Measurements from ENCODE around the gene GFOD2. TPM values are rescaled to one million over a fixed set of nuclear protein-coding genes. Genes with fewer than 3 reads are reported as not detected.

GFOD2 gene
- total and polyA plus RNA-seq, 2 experiments from 2014 or later, result 9.8 to 12.4 TPM

DNA sequence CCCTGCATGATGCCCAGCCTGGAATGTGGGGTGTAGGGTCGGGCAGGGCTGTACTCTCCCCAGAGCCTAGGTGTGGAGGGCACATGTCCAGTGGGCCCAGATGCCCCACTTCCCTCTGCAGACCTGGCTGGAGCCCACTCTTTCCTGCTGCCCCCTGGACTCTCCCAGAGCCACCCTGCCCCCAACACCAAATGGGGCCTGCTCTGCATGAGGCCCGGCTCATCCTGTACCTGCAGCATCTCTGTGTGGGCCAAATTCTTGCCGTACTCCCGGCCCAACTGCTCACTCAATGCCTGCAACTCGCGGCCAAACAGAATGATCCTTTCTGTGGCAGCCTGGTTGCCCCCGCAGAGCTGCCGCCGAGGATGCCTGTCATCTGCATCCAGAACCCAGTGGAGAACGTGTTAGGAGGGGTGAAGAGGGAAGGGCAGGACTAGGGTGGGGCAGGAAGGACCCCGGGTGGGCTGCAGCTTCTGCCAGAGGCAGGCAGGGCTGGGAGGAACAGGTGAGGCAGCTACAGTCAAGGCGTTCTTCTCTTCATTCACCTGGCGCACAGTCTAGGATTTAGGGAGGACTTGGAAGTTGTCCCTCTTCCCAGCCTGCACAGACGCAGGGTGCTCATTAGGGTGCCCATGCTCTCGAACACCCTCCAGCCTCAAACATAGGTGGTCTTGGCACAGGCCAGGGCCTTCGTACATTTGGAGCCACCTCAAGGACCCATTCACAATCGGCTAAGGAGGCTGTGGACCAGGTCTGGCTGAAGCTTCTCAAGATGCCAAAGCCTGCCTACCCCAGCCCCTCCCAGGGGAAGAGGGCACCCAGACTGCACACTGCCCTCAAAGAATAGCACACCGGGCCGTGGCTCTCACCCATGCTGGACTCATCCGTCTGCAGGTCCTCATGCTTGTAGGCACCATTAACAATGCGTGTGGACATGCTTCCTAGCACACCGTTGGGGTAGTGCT is 8.7 kb upstream of the GFOD2 start:
- no peak overlapping the region for H3K4me3 ChIP-seq
- H3K4me2 ChIP-seq, result no peak overlapping the region
- H3K9me3 ChIP-seq (ENCODE audit: low read depth), result no peaks in the 10 kb centered on the region
- H3K36me3 ChIP-seq (replicated peaks; ENCODE audit: insufficient read depth, low read depth), result no peaks in the 10 kb centered on the region
- 95% methylated on average over 21 of the region's 22 CpGs for whole genome bisulfite sequencing (ENCODE audit: low lambda C conversion rate, missing lambda C conversion rate)
- no peaks in the 10 kb centered on the region for H3K9me2 ChIP-seq (replicated peaks; ENCODE audit: insufficient read depth)
- no peak for DNase-seq (ENCODE audit: low spot score)
- no peaks in the 10 kb centered on the region for H4K20me1 ChIP-seq (ENCODE audit: insufficient read depth, poor library complexity, severe bottlenecking)
- no peak overlapping the region for H2AFZ ChIP-seq
- H3K4me1 ChIP-seq (ENCODE audit: insufficient read depth), result no peaks in the 10 kb centered on the region
- H3K27ac ChIP-seq, result no peak overlapping the region
- no peaks in the 10 kb centered on the region for H3K27me3 ChIP-seq
- TF ChIP-seq, protein P1, sequence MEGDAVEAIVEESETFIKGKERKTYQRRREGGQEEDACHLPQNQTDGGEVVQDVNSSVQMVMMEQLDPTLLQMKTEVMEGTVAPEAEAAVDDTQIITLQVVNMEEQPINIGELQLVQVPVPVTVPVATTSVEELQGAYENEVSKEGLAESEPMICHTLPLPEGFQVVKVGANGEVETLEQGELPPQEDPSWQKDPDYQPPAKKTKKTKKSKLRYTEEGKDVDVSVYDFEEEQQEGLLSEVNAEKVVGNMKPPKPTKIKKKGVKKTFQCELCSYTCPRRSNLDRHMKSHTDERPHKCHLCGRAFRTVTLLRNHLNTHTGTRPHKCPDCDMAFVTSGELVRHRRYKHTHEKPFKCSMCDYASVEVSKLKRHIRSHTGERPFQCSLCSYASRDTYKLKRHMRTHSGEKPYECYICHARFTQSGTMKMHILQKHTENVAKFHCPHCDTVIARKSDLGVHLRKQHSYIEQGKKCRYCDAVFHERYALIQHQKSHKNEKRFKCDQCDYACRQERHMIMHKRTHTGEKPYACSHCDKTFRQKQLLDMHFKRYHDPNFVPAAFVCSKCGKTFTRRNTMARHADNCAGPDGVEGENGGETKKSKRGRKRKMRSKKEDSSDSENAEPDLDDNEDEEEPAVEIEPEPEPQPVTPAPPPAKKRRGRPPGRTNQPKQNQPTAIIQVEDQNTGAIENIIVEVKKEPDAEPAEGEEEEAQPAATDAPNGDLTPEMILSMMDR (IDR thresholded peaks at IDR 0.05; ENCODE audit: poor library complexity), result no peak
- TF ChIP-seq EZH2 (IDR thresholded peaks at IDR 0.05; ENCODE audit: borderline replicate concordance) (no peak), EZH2phosphoT487 (IDR thresholded peaks at IDR 0.05; ENCODE audit: low read depth, severe bottlenecking, unreplicated experiment) (no peak)
- no peaks in the 10 kb centered on the region for H3K79me2 ChIP-seq

GRCh38 chr16:67726106-67727034 is 7.3 kb upstream of the GFOD2 start:
- Histone ChIP-seq H2AFZ (no peak overlapping the region), H3K4me3 (no peak overlapping the region), H4K20me1 (ENCODE audit: insufficient read depth, poor library complexity, severe bottlenecking) (no peaks in the 10 kb centered on the region), H3K27me3 (no peaks in the 10 kb centered on the region), H3K4me1 (ENCODE audit: insufficient read depth) (no peaks in the 10 kb centered on the region), H3K9me3 (ENCODE audit: low read depth) (no peaks in the 10 kb centered on the region), H3K79me2 (no peaks in the 10 kb centered on the region), H3K27ac (no peak overlapping the region), H3K36me3 (replicated peaks; ENCODE audit: insufficient read depth, low read depth) (no peaks in the 10 kb centered on the region), H3K9me2 (replicated peaks; ENCODE audit: insufficient read depth) (no peaks in the 10 kb centered on the region), H3K4me2 (no peak overlapping the region)
- TF ChIP-seq, protein P1 (IDR thresholded peaks at IDR 0.05; ENCODE audit: poor library complexity), result no peak
- TF ChIP-seq EZH2 (IDR thresholded peaks at IDR 0.05; ENCODE audit: borderline replicate concordance) (no peak), EZH2phosphoT487 (IDR thresholded peaks at IDR 0.05; ENCODE audit: low read depth, severe bottlenecking, unreplicated experiment) (no peak)
- DNase-seq (ENCODE audit: low spot score), result peak; percentile 19
- 87% methylated on average over 8 of the region's 8 CpGs for WGBS (ENCODE audit: low lambda C conversion rate, missing lambda C conversion rate)

DNA sequence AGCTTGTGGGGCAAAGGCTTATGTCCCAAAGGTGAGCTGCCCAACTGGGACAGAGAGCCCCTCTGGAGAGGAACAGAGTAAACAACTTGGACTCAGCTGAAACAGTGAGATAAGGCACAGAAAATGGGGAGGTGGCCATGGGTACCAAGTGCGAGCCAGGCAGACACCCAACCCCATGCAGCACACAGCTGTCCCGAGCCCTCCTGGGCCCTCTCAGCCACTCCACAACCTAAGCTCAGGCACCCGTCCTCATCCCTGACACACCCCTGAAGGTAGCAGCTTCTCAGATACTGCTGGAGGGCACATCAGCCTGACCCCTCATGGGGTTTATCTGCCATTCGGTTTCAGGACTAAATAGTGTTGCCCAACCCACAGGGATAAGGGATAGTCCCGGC is 4.8 kb upstream of the GFOD2 start:
- Histone ChIP-seq H4K20me1 (ENCODE audit: insufficient read depth, poor library complexity, severe bottlenecking) (no peaks in the 10 kb centered on the region), H3K4me1 (ENCODE audit: insufficient read depth) (no peaks in the 10 kb centered on the region), H3K79me2 (peaks cover under 1% of the 10 kb centered on the region), H3K4me2 (no peak overlapping the region), H3K9me3 (ENCODE audit: low read depth) (no peaks in the 10 kb centered on the region), H3K4me3 (no peak overlapping the region), H3K36me3 (replicated peaks; ENCODE audit: insufficient read depth, low read depth) (no peaks in the 10 kb centered on the region), H2AFZ (no peak overlapping the region), H3K27me3 (no peaks in the 10 kb centered on the region), H3K27ac (no peak overlapping the region), H3K9me2 (replicated peaks; ENCODE audit: insufficient read depth) (no peaks in the 10 kb centered on the region)
- WGBS (ENCODE audit: low lambda C conversion rate, missing lambda C conversion rate), result 98% methylated on average over 5 of the region's 5 CpGs
- TF ChIP-seq, protein P1 (IDR thresholded peaks at IDR 0.05; ENCODE audit: poor library complexity), result no peak
- TF ChIP-seq EZH2 (IDR thresholded peaks at IDR 0.05; ENCODE audit: borderline replicate concordance) (no peak), EZH2phosphoT487 (IDR thresholded peaks at IDR 0.05; ENCODE audit: low read depth, severe bottlenecking, unreplicated experiment) (no peak)
- no peak for DNase-seq (ENCODE audit: low spot score)

All from hepatocyte (in vitro differentiated cells).